Activated CD8-positive, alpha-beta memory T cell treated with anti-CD3 and anti-CD28 coated beads, Interleukin-2, amount 50 U/mL, for 1 hour (primary cell): Measurements from ENCODE around the gene RAET1L.
"Not testable (repeated sequence)": the region's sequence is repeated elsewhere in the genome, so short reads cannot be mapped to it uniquely, and the experiment has no call there.

ENCODE experiments used
- DNase-seq: peaks from one replicate; pipeline ENCODE4 v3.0.0-alpha.2; 2020; ENCODE audit errors: extremely low read depth

The RAET1L gene

GRCh38 chr6:149991472-149991795, 33.9 kb downstream of the RAET1L start:
- not testable (repeated sequence) for DNase-seq

- no peak for DNase-seq
Measured at GRCh38 chr6:149990661-149991471, 34.5 kb downstream of the RAET1L start.

GRCh38 chr6:149990212-149990660, 35.1 kb downstream of the RAET1L start:
- DNase-seq: no peak

- DNase-seq: no peak
Measured at GRCh38 chr6:149988550-149989346, 36.6 kb downstream of the RAET1L start.

- DNase-seq: no peak
Measured at GRCh38 chr6:149987602-149988107, 37.7 kb downstream of the RAET1L start.

GRCh38 chr6:149985481-149985937, 39.8 kb downstream of the RAET1L start:
- no peak for DNase-seq

DNA sequence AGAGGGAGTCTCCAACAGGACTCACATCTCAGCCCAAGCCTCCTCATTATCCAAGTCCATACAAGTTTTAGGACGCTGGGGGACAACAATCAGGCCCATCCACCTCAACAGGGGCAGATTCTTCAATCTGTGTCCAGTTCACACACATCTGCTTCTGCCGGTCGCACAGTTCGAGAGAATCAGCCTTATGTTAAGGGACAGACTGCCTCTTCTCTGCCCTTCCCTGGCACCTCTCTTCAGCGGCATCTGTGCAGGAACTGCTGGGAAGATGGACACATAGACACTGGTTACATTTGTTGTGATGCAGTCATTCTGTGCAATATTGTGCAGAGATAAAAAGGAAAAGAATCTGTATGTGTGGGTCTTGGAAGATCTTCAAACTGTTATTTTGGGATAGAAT, 40.6 kb downstream of the RAET1L start:
- DNase-seq: no peak

DNA sequence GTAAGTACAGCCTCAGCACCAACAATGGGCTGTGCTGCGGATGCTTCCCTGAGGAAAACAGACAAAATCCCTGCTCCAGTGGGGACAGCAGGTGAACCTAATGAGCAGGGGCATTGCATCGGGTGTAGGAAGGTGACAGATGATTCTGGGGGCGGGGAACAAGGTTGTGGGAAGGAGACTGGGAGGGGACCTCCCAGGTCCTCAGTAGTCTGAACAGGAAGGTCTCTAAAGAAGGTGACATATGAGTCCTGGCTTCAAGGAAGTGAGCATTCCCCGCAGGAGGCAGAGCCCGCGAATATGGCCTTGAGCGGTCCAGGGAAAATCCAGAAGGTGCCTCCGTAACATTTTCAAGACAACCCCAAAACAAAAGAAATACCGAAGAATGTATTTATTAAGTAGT, 42.2 kb downstream of the RAET1L start:
- DNase-seq: no peak

DNA sequence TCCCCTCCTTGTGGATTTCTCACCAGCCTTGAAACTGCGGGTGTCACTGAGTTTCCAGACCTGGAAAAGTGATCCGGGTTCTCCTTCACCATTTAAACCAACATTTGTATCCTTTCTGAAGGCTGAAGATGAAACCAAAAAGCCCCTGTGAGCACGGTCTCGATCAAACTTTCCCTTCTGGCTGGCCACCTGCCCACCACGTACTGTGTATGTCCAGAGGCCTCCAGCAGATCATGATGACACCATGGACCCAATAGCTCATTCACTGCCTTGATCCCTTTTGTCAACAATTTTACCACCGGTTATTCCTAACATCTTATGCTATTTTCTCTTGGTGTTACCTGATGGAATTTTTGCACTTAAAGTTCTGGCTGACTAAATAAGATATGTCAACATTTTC, 46.0 kb downstream of the RAET1L start:
- DNase-seq: no peak

DNA sequence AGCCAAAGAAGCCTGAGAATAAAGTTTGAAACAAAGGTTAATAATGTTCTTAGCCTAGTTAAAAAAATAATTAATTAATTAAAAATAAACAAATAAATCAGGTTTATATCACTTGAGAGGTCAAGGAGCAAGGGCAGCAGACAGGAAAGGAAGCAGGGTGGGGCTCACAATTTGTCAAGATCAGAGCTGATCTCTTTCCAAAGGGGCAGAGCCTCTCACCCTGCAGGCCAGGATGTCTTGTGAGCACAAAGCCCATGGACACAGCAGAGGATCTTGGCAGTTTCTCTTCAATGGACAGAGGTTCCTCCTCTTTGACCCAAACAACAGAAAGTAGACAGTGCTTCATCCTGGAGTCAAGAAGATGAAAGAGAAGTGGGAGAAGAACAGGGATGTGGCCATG, 46.7 kb downstream of the RAET1L start:
- DNase-seq: no peak

- no peak for DNase-seq
Measured at GRCh38 chr6:149977221-149977620, 48.1 kb downstream of the RAET1L start.

GRCh38 chr6:149975400-149975799, 49.9 kb downstream of the RAET1L start:
- DNase-seq: no peak

- no peak for DNase-seq
Measured at GRCh38 chr6:149974825-149975224, 50.5 kb downstream of the RAET1L start.

DNA sequence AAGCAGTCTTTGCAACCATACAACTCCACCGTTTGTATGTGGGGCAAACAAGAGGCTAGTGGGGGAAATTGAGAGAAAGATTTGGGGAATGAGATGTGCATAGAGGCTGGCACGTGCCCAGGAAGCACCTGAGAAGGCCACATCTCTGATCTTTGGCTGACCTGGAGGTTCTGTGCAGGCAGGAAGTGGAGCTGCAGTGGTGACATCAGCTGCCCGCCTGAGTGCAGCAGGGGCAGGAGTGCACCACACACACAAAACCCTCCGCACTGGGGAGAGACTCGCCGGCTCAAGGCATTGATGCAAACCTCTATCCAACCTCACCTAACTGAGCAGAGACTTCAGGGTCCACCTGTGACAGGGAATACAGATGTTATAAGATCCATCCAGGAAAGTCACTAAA, 50.9 kb downstream of the RAET1L start:
- not testable (repeated sequence) for DNase-seq

- DNase-seq: no peak
Measured at GRCh38 chr6:149969635-149970034, 55.7 kb downstream of the RAET1L start.

- DNase-seq: not testable (repeated sequence)
Measured at GRCh38 chr6:149968909-149969308, 56.4 kb downstream of the RAET1L start.
